B cell (primary cell): ENCODE results near the gene FIZ1.

Experiments used
- EZH2 ChIP-seq: IDR thresholded peaks from 2 replicates; pipeline ENCODE4 v1.6.1; 2012; ENCODE audit warnings: borderline replicate concordance, low read depth, mild to moderate bottlenecking, moderate library complexity, low read length; ENCODE audit not compliant: insufficient read depth, poor library complexity, severe bottlenecking
- TF ChIP-seq, protein P1 (sequence below): fragments of 200-600 bp; IDR thresholded peaks from one replicate; pipeline ENCODE4 v1.8.0; 2022; ENCODE audit warnings: antibody characterized with exemption, mild to moderate bottlenecking

DNA sequence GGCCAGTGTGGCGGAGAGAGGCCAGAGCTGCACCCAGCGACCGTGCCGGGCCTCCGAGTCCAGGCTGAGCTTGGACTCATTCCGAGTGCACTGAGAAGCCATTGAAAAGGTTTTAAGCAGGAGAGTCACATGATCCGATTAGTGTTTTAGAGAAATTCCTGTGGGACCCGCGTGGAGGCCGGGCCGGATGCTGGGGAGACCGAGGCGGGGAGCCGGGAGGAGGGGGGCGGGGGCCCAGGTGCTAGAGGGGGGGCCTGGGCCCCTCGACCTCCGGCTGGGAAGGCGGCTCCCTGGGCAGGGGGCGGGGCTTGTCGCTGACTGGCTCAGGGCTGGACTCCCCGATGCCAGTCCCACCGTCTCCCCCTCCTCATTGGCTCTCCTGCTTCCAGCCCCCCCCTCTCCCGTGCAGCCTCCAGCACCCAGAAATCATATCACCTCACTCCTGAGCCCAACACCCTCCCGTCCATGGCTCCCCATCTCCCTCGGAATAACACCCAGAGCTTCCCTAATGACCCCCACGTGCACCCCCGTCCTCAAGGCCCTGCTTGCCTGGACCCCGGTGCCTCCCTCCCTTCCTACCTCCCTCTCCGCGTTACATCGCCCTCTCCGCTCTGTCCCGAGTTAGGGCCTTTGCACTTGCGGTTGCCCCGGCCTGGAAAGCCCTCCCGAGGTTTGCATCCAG lies 13.5 kb downstream of the FIZ1 start:
- TF ChIP-seq, protein P1, sequence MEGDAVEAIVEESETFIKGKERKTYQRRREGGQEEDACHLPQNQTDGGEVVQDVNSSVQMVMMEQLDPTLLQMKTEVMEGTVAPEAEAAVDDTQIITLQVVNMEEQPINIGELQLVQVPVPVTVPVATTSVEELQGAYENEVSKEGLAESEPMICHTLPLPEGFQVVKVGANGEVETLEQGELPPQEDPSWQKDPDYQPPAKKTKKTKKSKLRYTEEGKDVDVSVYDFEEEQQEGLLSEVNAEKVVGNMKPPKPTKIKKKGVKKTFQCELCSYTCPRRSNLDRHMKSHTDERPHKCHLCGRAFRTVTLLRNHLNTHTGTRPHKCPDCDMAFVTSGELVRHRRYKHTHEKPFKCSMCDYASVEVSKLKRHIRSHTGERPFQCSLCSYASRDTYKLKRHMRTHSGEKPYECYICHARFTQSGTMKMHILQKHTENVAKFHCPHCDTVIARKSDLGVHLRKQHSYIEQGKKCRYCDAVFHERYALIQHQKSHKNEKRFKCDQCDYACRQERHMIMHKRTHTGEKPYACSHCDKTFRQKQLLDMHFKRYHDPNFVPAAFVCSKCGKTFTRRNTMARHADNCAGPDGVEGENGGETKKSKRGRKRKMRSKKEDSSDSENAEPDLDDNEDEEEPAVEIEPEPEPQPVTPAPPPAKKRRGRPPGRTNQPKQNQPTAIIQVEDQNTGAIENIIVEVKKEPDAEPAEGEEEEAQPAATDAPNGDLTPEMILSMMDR = no peak
- TF ChIP-seq EZH2 = no peak
